SKM-1 (cell line): ENCODE results near the gene KRT76.

ENCODE experiments used
- DNase-seq: peaks from one replicate; lab custom pipeline; 2025; ENCODE audit not compliant: unreplicated experiment; lab: John Stamatoyannopoulos, UW

KRT76 gene

DNA sequence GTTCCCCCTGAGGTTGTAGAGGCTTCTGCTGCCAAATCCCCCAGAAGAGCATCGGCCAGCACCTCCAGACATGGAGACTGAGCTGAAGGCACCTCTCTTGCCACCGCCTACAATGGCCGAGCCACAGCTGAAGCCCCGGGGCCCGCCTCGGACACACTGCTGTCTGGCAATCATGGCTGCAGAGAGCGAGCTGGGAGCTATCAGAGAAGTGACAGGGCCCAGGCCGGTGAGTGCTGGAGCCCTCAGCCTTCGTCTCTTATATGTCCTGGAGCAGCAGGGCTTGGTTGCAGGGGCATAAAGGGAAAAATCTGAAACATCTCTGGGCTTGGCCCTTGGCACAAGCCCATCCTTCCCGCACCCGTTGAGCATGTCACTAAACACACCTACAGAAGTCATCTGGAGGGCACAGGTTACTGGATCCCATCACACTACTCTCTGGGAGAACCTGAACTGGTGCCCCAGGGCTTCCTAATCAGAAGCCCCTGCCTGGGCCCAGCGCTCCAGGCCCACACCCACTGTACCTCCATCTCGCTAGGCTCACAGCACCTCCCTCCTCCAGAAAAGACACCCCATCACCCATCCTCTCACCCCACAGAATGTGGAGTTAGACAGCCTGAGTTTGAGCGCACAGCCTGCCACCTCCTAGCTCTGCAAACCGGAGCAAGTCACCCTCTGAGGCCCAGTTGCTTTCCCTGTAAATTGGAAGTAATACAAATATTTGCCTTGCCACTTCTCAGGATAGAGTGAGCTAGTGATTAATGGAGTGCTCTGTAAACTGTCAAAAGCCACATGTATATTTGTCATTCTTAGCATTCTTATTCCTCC is 37.0 kb upstream of the KRT76 start, which contains the start of gene KRT4:
Gene KRT4 (minus strand): TSS at position 232 of the 825 bp plus-strand sequence. CDS start 58 bp downstream, at position 174.
- no peak for DNase-seq

DNA sequence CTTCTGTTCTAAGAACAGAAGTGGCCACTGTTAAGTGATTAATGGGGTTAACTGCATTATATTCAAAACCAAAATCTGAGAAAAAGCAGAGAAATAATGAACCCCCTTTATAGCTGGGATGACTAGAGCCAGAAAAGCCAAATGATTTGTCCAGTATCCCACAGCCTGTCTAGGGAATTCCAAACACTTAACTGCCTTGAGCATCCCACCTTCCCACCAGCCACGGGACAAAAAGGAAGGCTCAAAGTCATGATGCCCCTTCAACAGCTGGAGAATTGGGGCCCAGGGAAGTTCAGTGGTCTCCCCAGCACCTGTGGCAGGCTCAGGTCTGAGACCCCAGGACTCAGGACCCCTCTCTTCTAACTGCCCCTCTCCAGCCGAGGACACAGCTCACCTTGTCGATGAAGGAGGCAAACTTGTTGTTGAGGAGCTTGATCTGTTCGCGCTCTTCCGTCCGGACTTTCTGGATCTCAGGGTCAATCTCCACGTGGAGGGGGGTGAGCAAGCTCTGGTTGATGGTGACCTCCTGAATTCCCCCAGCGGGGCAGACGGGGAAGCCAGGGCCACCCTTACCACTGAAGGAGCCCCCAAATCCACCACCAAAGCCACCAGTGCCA is 36.2 kb upstream of the KRT76 start:
- DNase-seq = no peak

DNA sequence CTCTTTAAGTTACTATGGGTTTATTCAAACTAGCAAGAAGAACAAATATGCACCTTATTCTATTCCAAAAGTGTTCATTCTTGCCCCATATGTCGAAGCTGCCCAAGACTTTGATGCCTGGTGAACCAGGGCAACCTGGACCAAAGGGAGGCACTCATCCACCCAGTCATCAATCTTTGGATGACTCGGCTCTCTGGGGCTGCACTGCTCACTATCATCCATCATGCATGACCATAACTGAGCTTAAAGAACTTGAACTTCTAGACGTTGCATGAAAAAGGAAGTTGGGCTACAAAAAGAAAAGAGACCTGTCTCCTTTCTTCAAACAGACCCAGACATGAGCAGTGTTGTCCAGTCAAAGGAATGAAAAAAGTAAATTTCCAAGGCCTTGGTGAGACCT is 35.6 kb upstream of the KRT76 start:
- no peak for DNase-seq

DNA sequence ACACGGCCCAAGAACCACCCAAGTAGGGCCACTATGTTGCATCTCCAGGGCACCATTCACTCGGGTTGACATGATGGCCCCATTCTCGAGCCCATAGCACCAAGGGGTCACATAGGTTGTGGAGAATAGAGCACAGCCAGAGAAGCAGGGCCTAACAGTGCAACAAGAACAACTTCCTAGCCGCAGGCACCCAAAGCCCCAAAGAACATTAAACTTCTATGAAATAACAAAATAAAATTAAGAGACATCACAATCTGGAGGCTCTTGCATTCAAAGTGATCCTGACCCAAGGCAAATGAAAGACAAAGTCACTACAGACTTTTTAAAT is 34.9 kb upstream of the KRT76 start:
- DNase-seq = no peak

DNA sequence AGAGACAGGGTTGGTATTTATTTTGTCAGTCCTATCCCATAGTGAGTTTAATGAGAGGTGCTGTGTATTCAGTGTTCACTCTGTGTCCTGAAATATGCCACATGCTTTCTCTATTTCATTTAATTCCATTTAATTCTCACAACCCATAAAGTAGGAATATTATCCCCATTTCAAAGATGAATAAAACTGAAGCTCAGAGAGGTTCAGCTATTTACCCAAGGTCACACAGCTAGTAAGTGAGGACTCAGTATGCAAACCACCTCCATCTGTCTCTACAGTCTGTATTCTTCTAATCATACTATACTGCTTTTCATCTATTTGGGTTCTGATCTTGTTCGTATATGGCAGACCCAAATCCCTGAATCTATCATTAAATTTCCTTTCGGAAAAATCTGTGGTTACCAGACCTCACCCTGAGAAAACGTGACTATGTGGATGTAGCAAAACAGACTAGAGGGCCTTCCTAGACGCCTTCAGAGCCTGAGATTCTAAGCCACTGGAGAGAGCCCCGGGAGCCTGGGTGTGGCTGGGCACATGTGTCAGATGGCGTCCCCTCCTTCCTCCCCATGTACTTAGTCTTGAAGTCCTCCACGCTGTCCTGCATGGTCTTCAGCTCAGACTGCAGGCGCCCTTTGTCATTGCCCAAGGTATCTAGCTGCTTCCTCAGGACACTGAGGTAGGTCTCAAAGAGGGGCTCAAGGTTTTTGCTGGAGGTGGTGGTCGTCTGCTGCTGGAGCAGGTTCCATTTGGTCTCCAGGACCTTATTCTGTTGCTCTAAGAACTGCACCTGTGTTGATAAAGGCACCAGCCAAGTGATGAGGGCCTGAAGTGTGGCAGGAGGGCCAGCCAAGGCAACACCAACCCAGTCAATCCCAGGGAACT is 34.3 kb upstream of the KRT76 start:
- DNase-seq = no peak

DNA sequence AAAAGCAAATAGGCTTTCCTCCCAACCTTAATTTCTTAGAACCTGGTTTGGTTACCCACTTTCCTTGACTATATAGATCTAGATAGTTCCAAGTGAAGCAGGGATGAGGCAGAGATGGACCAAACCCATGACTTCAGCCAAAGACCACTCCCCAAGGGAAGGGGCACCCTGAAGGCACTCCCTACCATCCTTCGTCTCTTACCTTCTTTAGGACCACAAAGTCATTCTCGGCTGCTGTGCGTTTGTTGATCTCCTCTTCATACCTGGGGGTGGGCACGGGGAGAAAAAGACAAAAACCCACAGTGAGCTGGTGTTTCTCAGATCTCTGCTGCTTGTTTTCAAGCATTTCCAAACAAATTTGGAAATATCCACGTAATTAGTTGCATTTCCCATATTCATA is 33.4 kb upstream of the KRT76 start:
- DNase-seq = no peak

DNA sequence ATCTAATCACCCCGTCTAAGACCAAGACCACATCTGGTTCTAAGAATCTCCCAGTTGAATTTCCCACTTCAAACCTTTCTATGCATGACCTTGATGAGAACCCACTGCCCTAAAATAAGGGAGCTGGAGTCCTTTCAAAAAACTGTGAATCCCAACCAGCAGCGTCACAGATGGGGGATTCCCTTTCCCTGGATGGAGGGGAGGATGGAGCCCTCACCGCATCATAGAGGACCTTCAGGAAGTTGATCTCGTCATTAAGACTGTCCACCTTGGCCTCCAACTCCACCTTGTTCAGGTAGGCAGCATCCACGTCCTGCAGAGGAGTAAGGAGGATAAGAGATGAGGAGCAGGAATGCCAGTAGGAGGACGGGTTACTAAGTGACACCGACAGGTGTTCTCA is 32.0 kb upstream of the KRT76 start:
- no peak for DNase-seq

DNA sequence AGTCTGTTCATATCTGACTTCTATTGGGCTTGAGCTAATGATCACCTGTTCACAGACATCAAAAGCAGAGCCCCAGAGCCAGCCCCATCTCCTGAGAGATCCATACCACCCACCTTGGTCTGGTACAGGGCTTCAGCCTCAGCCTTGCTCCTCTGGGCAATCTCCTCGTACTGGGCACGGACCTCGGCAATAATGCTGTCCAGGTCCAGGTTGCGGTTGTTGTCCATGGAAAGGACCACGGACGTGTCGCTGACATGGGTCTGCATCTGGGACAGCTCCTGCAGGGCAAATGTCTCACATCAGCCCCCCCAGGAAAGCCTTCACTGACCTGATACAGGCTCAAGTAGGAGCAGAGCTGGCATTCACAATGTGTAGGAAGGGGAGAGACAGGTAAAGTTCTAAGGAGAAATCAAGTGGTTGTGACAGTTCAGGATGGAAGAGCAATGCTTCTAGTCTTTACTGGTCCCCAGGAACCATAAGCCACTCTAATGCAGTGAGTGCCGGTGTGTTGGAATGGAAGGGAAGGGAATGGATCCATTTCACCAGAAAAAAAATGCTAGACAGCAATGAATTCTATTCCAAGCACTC is 31.5 kb upstream of the KRT76 start:
- no peak for DNase-seq

DNA sequence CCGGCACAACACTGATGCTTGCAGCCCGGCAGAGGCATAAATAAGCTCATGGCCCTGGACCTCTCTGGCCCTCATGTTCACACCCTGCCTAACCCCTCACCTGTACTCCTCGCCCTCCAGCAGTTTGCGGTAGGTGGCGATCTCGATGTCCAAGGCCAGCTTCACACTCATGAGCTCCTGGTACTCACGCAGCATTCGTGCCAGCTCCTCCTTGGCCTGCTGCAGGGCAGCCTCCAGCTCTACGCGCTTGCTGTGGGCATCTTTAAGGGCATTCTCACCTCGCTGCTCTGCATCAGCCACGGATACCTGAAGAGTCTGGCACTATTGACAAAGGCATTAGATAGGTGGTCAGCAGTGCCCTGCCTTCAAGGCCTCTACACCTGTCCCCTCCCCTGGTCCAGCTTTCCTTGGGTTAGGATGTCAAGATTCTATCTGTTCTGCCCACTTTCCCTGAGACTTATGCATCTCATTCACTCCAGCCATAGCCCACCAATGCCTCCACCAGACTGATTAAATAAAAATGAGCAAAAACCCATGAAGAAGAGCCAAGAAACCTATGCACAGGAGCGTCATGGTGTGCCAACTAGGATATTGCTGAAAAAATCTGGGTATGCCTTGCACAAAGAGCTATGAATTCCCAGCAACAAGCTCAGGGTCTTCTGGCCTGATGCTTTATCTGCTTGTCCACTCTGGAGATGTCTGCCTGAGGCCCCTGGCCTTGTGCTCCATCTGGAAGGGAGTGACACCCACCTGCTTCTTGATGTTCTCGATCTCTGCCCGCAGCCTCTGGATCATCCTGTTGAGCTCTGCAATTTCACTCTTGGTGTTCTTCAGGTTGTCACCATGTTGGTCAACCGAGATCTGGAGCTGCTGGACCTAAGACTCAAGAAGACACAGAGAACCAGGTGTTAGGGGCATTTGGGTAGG is 30.7 kb upstream of the KRT76 start:
- no peak for DNase-seq

DNA sequence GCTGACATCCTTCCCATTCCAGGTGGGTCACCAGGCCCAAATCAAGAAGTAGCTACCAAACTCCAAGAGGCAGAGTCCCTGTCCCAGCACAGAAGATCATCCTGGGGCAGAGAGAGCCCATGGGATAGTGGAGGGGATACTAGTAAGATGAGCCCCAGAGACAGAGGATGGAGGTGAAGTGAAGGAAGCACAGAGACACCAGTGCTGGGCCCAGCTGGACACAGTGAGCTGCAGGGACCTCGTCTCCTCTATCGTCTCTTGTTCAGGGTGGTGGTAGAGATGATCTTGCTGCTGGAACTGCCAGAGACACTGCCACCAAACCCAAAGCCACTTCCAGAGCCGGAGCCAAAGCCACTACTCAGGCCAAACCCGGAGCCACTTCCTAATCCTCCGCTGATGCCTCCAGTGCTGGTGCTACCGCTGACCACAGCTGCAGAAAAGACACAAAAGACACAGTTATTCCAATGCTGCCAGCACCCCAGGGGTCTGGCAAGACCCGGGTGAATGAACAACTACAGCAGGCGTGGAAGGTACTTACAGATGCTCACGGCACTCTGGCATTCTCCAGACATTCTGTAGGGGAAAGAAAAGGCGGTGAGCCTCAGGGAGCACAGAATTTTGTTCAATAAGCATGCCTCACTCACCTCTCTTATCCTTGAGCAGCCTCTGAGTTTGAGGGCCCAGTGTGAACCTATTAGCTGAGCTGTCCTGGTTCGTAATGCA is 29.8 kb upstream of the KRT76 start:
- no peak for DNase-seq

DNA sequence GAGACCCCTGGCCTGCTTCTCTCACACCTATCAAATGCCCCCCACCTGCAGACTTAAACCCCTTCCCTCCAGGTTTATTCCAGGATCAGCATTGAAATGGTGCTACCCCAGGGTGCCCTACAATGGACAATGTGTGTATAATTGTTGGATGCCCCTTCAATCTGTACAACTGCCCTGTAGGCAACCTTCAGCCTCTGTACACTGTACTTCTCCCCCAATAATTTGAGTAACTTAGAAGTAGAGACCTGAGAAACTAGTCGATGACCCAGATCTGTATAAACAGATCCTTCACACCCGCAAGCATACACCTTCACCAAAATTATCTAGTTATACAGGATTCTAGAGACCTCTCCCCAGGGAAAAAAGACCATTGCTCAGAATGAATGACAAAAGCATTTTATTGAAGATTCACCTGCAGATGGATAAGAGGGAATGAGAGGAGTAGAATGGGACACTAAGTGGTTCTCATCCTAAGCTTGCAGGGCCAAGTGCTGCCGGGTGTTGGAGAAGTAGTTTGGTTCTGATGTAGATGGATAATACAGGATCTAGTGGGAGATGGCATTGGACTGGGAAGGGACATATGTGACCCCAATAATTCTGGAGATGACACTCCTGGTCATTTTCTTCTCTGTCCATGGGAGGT is 29.1 kb upstream of the KRT76 start:
- no peak for DNase-seq

DNA sequence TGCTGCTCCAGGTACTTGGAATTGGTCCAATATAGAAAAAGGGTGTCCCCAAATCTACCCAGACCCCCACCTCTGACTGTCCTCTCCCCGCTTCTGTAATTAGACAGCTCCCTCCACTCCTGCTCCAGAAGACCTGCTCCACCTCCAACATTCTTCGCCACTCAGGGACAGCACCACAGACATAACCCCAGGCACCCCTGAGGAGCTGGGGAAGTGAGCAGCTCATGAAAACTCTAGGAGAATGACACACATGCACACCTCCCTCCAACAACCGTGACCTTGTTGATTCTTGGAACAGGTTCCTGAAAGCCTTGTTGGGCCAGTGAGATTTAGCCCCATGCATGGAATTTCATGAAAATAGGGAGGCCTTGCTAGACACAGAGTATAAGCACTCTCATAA is 28.6 kb upstream of the KRT76 start:
- no peak for DNase-seq

DNA sequence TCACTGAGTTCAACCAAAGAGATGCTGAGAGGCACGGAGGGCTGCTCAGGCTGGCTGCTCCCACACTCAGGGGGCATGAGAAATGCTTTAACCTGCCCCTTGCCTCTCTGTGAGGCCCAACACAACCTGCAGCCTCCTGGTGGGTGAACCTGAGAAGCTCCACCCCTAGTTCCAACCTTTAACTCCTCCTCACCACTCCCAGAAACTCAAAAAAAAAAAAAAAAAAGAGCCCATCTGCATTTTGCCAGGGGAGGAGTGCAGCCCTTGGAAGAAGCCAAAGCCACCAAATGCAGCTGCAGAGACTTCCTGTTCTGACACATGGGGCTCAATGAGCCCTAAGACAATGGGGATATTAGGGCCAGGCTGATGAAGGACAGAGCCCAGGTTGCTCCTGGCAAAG is 27.9 kb upstream of the KRT76 start:
- DNase-seq = no peak

DNA sequence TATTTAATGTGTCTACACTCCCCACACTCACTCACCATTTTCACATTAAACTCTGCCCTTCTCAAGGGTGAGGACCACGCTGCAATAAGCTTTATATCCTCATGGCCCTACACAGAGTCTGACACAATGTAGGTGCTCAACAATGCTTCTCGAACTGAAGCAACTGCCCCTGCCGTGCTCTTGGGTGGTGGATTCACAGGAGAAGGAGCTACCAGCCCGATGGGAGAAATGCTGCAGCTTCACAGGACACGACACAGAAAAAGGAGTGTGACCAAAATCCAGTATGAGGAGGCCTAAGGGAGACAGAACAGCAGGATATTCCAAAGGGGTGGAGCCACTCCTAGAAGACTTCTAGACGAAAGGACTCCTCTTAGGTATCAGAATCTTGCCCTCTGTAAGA is 25.3 kb upstream of the KRT76 start:
- no peak for DNase-seq

DNA sequence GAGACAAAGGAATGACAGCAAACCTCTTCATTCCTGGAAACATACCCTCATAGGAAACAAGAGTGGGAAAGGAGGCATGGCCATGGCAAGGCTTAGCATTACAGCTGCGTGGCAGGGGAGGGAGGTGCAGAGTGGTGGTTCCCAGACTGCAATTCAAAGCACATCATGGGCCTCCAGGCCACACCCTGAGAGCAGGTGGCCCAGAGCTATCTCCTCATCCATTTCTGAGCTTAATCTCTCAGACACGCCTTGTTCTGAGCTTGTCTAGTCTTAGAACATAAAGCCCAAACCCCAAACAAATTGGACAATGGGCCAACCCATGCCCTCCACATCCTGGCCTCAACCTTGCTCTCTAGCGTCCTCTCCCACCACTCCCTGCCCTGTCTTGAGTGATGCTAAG is 24.6 kb upstream of the KRT76 start:
- no peak for DNase-seq

DNA sequence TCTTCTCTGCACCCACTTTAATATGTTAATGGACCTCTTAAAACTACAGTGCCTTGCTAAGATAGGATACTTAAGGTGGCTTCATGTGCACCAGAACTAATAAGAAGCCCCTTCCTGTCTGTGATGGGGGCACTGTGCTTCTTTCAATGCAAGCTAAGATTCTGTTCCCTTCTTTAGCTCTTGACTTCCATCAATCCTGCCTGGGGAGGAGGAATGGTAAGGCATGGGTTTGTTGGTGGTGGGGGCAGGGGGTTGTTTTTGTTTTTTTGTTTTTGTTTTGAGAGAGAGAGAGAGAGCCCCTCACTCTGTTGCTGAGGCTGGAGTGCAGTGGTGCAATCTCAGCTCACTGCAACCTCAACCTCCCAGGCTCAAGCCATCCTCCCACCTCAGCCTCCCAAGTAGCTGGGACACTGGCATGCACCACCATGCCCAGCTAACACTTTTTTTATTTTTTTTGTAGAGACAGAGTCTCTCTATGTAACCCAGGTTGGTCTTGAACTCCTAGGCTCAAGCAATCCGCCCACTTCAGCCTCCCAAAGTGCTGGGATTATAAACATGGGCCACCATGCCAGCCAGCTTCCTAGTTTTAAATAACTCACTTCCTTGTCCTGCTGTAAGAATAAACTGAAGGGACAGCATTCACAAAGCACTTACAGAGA is 23.2 kb upstream of the KRT76 start:
- no peak for DNase-seq

DNA sequence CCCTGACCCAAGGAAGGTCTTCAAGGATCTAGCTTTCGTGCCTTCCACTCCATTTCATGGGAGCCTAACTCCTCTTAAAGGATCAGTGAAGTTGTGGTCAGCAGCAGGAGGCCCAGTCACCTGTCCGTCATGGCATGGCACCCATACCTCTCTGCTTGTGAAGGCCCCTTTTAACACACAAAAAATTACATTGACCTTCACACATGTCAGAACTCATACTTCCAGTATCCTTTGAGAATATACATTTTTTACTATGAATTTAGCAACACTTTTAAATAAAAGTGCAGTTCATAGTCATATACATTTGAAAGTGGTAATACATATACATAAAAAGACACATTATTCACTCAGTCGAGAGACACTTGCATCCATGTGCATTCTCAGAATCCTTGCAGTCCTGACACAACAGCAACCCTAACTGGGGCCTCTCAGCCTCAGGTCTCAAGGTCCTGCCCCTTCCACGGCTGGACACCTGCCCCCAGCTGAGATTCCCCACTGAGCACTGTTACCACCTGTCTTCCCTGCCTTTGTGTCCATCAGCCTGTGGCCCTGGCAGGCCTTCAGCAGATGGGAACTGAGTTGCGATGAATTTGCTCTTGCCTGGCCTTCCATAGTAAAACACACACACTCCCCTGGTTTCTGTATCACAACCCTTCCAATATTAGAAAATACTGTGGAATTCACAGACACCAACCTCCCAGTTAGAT is 22.5 kb upstream of the KRT76 start:
- no peak for DNase-seq
